ENCODE data around the gene CDYL2.

CDYL2 gene

GRCh38 chr16:80743772-80744171 lies 60.6 kb downstream of the CDYL2 start:
- H3K36me3 ChIP-seq (ENCODE audit: control insufficient read depth, insufficient read depth, low read length) = no peaks in the 10 kb centered on the region
- no peak for TF ChIP-seq CTCF (IDR thresholded peaks at IDR 0.05; ENCODE audit: insufficient read depth, low read length, poor library complexity, severe bottlenecking)
- DNase-seq (ENCODE audit: extremely low read depth, insufficient read length) = no peak
- no peak overlapping the region for H3K4me3 ChIP-seq (replicated peaks; ENCODE audit: low read depth, low read length)
- H3K27me3 ChIP-seq (replicated peaks; ENCODE audit: control insufficient read depth, insufficient read depth, low read length) = no peaks in the 10 kb centered on the region

- Histone ChIP-seq H3K4me3 (replicated peaks; ENCODE audit: low read depth, low read length) (no peak overlapping the region), H3K36me3 (ENCODE audit: control insufficient read depth, insufficient read depth, low read length) (no peaks in the 10 kb centered on the region), H3K27me3 (replicated peaks; ENCODE audit: control insufficient read depth, insufficient read depth, low read length) (no peaks in the 10 kb centered on the region)
- TF ChIP-seq CTCF (IDR thresholded peaks at IDR 0.05; ENCODE audit: insufficient read depth, low read length, poor library complexity, severe bottlenecking) = no peak
- DNase-seq (ENCODE audit: extremely low read depth, insufficient read length) = no peak
Measured at GRCh38 chr16:80743273-80743672, 61.1 kb downstream of the CDYL2 start.

- no peaks in the 10 kb centered on the region for H3K27me3 ChIP-seq (replicated peaks; ENCODE audit: control insufficient read depth, insufficient read depth, low read length)
- H3K4me3 ChIP-seq (replicated peaks; ENCODE audit: low read depth, low read length) = no peak overlapping the region
- TF ChIP-seq CTCF (IDR thresholded peaks at IDR 0.05; ENCODE audit: insufficient read depth, low read length, poor library complexity, severe bottlenecking) = no peak
- H3K36me3 ChIP-seq (ENCODE audit: control insufficient read depth, insufficient read depth, low read length) = no peaks in the 10 kb centered on the region
- no peak for DNase-seq (ENCODE audit: extremely low read depth, insufficient read length)
Measured at GRCh38 chr16:80742331-80742730, 62.1 kb downstream of the CDYL2 start.

- Histone ChIP-seq H3K4me3 (replicated peaks; ENCODE audit: low read depth, low read length) (no peak overlapping the region), H3K36me3 (ENCODE audit: control insufficient read depth, insufficient read depth, low read length) (no peaks in the 10 kb centered on the region), H3K27me3 (replicated peaks; ENCODE audit: control insufficient read depth, insufficient read depth, low read length) (no peaks in the 10 kb centered on the region)
- TF ChIP-seq CTCF (IDR thresholded peaks at IDR 0.05; ENCODE audit: insufficient read depth, low read length, poor library complexity, severe bottlenecking) = no peak
- DNase-seq (ENCODE audit: extremely low read depth, insufficient read length) = no peak
Measured at GRCh38 chr16:80741724-80742123, 62.7 kb downstream of the CDYL2 start.

- no peaks in the 10 kb centered on the region for H3K36me3 ChIP-seq (ENCODE audit: control insufficient read depth, insufficient read depth, low read length)
- no peak overlapping the region for H3K4me3 ChIP-seq (replicated peaks; ENCODE audit: low read depth, low read length)
- no peaks in the 10 kb centered on the region for H3K27me3 ChIP-seq (replicated peaks; ENCODE audit: control insufficient read depth, insufficient read depth, low read length)
- no peak for DNase-seq (ENCODE audit: extremely low read depth, insufficient read length)
- no peak for TF ChIP-seq CTCF (IDR thresholded peaks at IDR 0.05; ENCODE audit: insufficient read depth, low read length, poor library complexity, severe bottlenecking)
Measured at GRCh38 chr16:80739523-80739922, 64.9 kb downstream of the CDYL2 start.

GRCh38 chr16:80738521-80738920 lies 65.9 kb downstream of the CDYL2 start:
- Histone ChIP-seq H3K36me3 (ENCODE audit: control insufficient read depth, insufficient read depth, low read length) (no peaks in the 10 kb centered on the region), H3K4me3 (replicated peaks; ENCODE audit: low read depth, low read length) (no peak overlapping the region), H3K27me3 (replicated peaks; ENCODE audit: control insufficient read depth, insufficient read depth, low read length) (no peaks in the 10 kb centered on the region)
- no peak for DNase-seq (ENCODE audit: extremely low read depth, insufficient read length)
- no peak for TF ChIP-seq CTCF (IDR thresholded peaks at IDR 0.05; ENCODE audit: insufficient read depth, low read length, poor library complexity, severe bottlenecking)

Measured in GM06990 (cell line).